IMR-90 (cell line): ENCODE data around the gene PEX26. TPM values are rescaled to one million over a fixed set of nuclear protein-coding genes. Genes with fewer than 3 reads are reported as not detected.

ENCODE experiments used
- ATAC-seq: fragments of 200-7000 bp; cut with Tn5 transposase; 2 replicates; pipeline ENCODE4 v1.9.1; 2020; ENCODE audit warnings: low read depth, mild to moderate bottlenecking, moderate library complexity
- BruUV-seq: library from RNA; stranded (reverse); fragments of 400-500 nt; replicated peaks from 2 replicates; lab custom pipeline; 2021; lab: Mats Ljungman, UMichigan
- CTCF ChIA-PET: fragments of 300-600 bp; formaldehyde crosslinking; extraction: SDS; loops from one replicate; lab custom pipeline; 2021; ENCODE audit warnings: antibody characterized with exemption; lab: Yijun Ruan, JAX
- POLR2A ChIA-PET: fragments of 300-600 bp; sonication (Branson Sonifier 250); formaldehyde crosslinking; loops from one replicate; lab custom pipeline; 2022; ENCODE audit warnings: antibody characterized with exemption; ENCODE audit not compliant: unreplicated experiment; lab: Charles Lee
- DNase-seq: peaks from one replicate; pipeline ENCODE4 v3.0.0; 2013
- H2AFZ ChIP-seq: replicated peaks from 2 replicates; pipeline ENCODE3; 2013; ENCODE audit warnings: low read length, mild to moderate bottlenecking; ENCODE audit not compliant: poor library complexity
- H2AK5ac ChIP-seq: 2 replicates; pipeline ENCODE4 v1.6.1; 2013; ENCODE audit warnings: low read depth, low read length, inconsistent platforms
- H2AK9ac ChIP-seq: replicated peaks from 2 replicates; pipeline ENCODE3; 2013; ENCODE audit warnings: mild to moderate bottlenecking, low read depth, low read length, moderate library complexity; ENCODE audit not compliant: poor library complexity
- H2BK120ac ChIP-seq: 2 replicates; pipeline ENCODE4 v1.6.1; 2013; ENCODE audit warnings: low read depth, low read length, inconsistent platforms
- H2BK15ac ChIP-seq: 3 replicates; pipeline ENCODE4 v1.6.1; 2013; ENCODE audit warnings: low read depth, low read length, inconsistent platforms
- H2BK20ac ChIP-seq: 2 replicates; pipeline ENCODE4 v1.6.1; 2013; ENCODE audit warnings: low read depth, mild to moderate bottlenecking, inconsistent platforms, low read length, moderate library complexity
- H2BK5ac ChIP-seq: 2 replicates; pipeline ENCODE4 v1.6.1; 2013; ENCODE audit warnings: mild to moderate bottlenecking, low read depth, low read length, inconsistent platforms; ENCODE audit not compliant: poor library complexity, severe bottlenecking
- H3K14ac ChIP-seq: replicated peaks from 2 replicates; pipeline ENCODE4 v1.6.1; 2013; ENCODE audit warnings: low read depth, low read length, inconsistent platforms
- H3K18ac ChIP-seq: 2 replicates; pipeline ENCODE4 v1.6.1; 2013; ENCODE audit warnings: low read depth, low read length, control low read depth
- H3K23ac ChIP-seq: 2 replicates; pipeline ENCODE4 v1.6.1; 2013; ENCODE audit warnings: low read depth, low read length, inconsistent platforms
- H3K27ac ChIP-seq: 2 replicates; pipeline ENCODE4 v1.5.1; 2013; ENCODE audit warnings: mild to moderate bottlenecking, control low read depth, low read length; ENCODE audit not compliant: insufficient read depth
- H3K27me3 ChIP-seq: 2 replicates; pipeline ENCODE4 v1.6.1; 2013; ENCODE audit warnings: low read length; ENCODE audit not compliant: control insufficient read depth, insufficient read depth
- H3K36me3 ChIP-seq: 2 replicates; pipeline ENCODE4 v1.6.1; 2013; ENCODE audit warnings: low read length, mixed read lengths; ENCODE audit not compliant: control insufficient read depth, insufficient read depth
- H3K4ac ChIP-seq: 2 replicates; pipeline ENCODE4 v1.6.1; 2013; ENCODE audit warnings: low read depth, low read length, inconsistent platforms
- H3K4me1 ChIP-seq: 2 replicates; pipeline ENCODE4 v1.6.1; 2013; ENCODE audit warnings: low read length, mixed read lengths; ENCODE audit not compliant: control insufficient read depth, insufficient read depth
- H3K4me2 ChIP-seq: 2 replicates; pipeline ENCODE4 v1.6.1; 2013; ENCODE audit warnings: low read depth, mild to moderate bottlenecking, control low read depth, low read length, moderate library complexity
- H3K4me3 ChIP-seq: 2 replicates; pipeline ENCODE4 v1.5.1; 2013; ENCODE audit warnings: low read depth, mild to moderate bottlenecking, control low read depth, low read length, moderate library complexity; ENCODE audit not compliant: insufficient read depth
- H3K56ac ChIP-seq: 2 replicates; pipeline ENCODE4 v1.6.1; 2013; ENCODE audit warnings: low read length, inconsistent platforms; ENCODE audit not compliant: insufficient read depth; ENCODE audit errors: extremely low read depth
- H3K79me1 ChIP-seq, 2 experiments: 2 replicates each; pipeline ENCODE4 v1.6.1; 2013; ENCODE audit warnings: low read length in 2 of 2, inconsistent platforms in 1 of 2, low read depth in 1 of 2
- H3K9ac ChIP-seq: 2 replicates; pipeline ENCODE4 v1.6.1; 2013; ENCODE audit warnings: low read depth, low read length, control low read depth
- H3K9me1 ChIP-seq: 2 replicates; pipeline ENCODE4 v1.6.1; 2013; ENCODE audit warnings: low read length, inconsistent platforms; ENCODE audit not compliant: insufficient read depth
- H3K9me3 ChIP-seq: 2 replicates; pipeline ENCODE4 v1.6.1; 2013; ENCODE audit warnings: low read length; ENCODE audit not compliant: control insufficient read depth, insufficient read depth
- H4K20me1 ChIP-seq: 2 replicates; pipeline ENCODE4 v1.6.1; 2013; ENCODE audit warnings: low read length, inconsistent platforms; ENCODE audit not compliant: insufficient read depth
- H4K5ac ChIP-seq: 2 replicates; pipeline ENCODE4 v1.6.1; 2013; ENCODE audit warnings: mild to moderate bottlenecking, low read depth, low read length, control low read depth
- H4K8ac ChIP-seq, 2 experiments: 2 replicates each; pipeline ENCODE4 v1.6.1; 2013; ENCODE audit warnings: low read depth in 2 of 2, low read length in 2 of 2, control low read depth in 1 of 2, inconsistent platforms in 1 of 2
- H4K91ac ChIP-seq: 2 replicates; pipeline ENCODE4 v1.6.1; 2013; ENCODE audit warnings: low read depth, low read length, inconsistent platforms; ENCODE audit not compliant: insufficient read depth
- BHLHE40 ChIP-seq: fragments of 150-350 bp; IDR thresholded peaks from 2 replicates; pipeline ENCODE4 v1.6.1; 2016; ENCODE audit warnings: mild to moderate bottlenecking, low read depth, low read length
- CEBPB ChIP-seq: IDR thresholded peaks from 2 replicates; pipeline ENCODE4 v1.6.1; 2012; ENCODE audit warnings: low read depth, low read length, improper control_type of control experiment
- CHD1 ChIP-seq: IDR thresholded peaks from 2 replicates; pipeline ENCODE4 v1.6.1; 2012; ENCODE audit warnings: low read depth, low read length, improper control_type of control experiment
- FOS ChIP-seq: fragments of 150-350 bp; IDR thresholded peaks from 2 replicates; pipeline ENCODE4 v1.6.1; 2016; ENCODE audit warnings: low read depth, low read length
- MAFK ChIP-seq: IDR thresholded peaks from 2 replicates; pipeline ENCODE4 v1.6.1; 2012; ENCODE audit warnings: low read depth, low read length, improper control_type of control experiment
- MAZ ChIP-seq: IDR thresholded peaks from 2 replicates; pipeline ENCODE4 v1.6.1; 2012; ENCODE audit warnings: low read depth, mild to moderate bottlenecking, low read length, improper control_type of control experiment, moderate library complexity, borderline replicate concordance
- MXI1 ChIP-seq: IDR thresholded peaks from 2 replicates; pipeline ENCODE4 v1.6.1; 2012; ENCODE audit warnings: low read depth, mild to moderate bottlenecking, low read length, moderate library complexity, borderline replicate concordance
- NFE2L2 ChIP-seq: fragments of 150-350 bp; IDR thresholded peaks from 2 replicates; pipeline ENCODE4 v1.6.1; 2016; ENCODE audit warnings: low read depth, mild to moderate bottlenecking, low read length
- POLR2A ChIP-seq: IDR thresholded peaks from 2 replicates; pipeline ENCODE4 v1.6.1; 2012; ENCODE audit warnings: mild to moderate bottlenecking, low read depth, low read length
- RAD21 ChIP-seq: IDR thresholded peaks from 2 replicates; pipeline ENCODE4 v1.6.1; 2012; ENCODE audit warnings: low read length, improper control_type of control experiment
- RCOR1 ChIP-seq: IDR thresholded peaks from 2 replicates; pipeline ENCODE4 v1.6.1; 2012; ENCODE audit warnings: mild to moderate bottlenecking, low read length, improper control_type of control experiment; ENCODE audit not compliant: insufficient replicate concordance
- RFX5 ChIP-seq: IDR thresholded peaks from 2 replicates; pipeline ENCODE4 v1.8.0; 2012; ENCODE audit warnings: low read depth, mild to moderate bottlenecking, low read length, moderate library complexity
- SMC3 ChIP-seq: fragments of 150-350 bp; IDR thresholded peaks from 2 replicates; pipeline ENCODE4 v1.6.1; 2016; ENCODE audit warnings: low read depth, mild to moderate bottlenecking, antibody characterized with exemption, low read length, moderate library complexity
- dilution Hi-C: fragments of 300-500 bp; cut with HindIII; formaldehyde crosslinking; loops from one replicate; pipeline ENCODE4 v1.14.3; 2018; ENCODE audit warnings: low sequenced_read_pairs; ENCODE audit not compliant: unreplicated experiment
- in situ Hi-C: fragments of 300-500 bp; cut with MboI; formaldehyde crosslinking; loops from 3 replicates; pipeline ENCODE4 v1.14.3; 2019; ENCODE audit warnings: low sequenced_read_pairs, inconsistent platforms, mixed read lengths
- intact Hi-C: fragments of 100-400 bp; cut with micrococcal nuclease; formaldehyde crosslinking; loops from 2 replicates; pipeline ENCODE4 v1.10.0; 2022
- polyA plus RNA-seq, 3 experiments: library from polyadenylated mRNA; depleted of rRNA; stranded (reverse); fragments of >200 nt; gene quantifications; 2 replicates each; pipeline ENCODE4 v1.2.3, GENCODE V29; 2012; ENCODE audit warnings: low replicate concordance in 1 of 3
- total RNA-seq: library from RNA; depleted of rRNA; stranded (reverse); fragments of >200 nt; gene quantifications from 2 replicates; pipeline ENCODE4 v1.2.3, GENCODE V29; 2012
- TF ChIP-seq, protein P1 (sequence below): fragments of 150-350 bp; IDR thresholded peaks from 2 replicates; pipeline ENCODE4 v1.6.1; 2017; ENCODE audit warnings: mild to moderate bottlenecking, antibody characterized with exemption, low read length, low read depth
- TF ChIP-seq, protein P2 (sequence below): conservative IDR thresholded peaks from 2 replicates; pipeline ENCODE4 v1.5.1; 2012; ENCODE audit warnings: mild to moderate bottlenecking, low read depth, low read length, improper control_type of control experiment
- TF ChIP-seq, protein P3 (sequence below): fragments of 150-350 bp; IDR thresholded peaks from 2 replicates; pipeline ENCODE4 v1.6.1; 2016; ENCODE audit warnings: low read depth, mild to moderate bottlenecking, low read length, moderate library complexity, borderline replicate concordance

Gene PEX26
- total and polyA plus RNA-seq, 2 of the 4 experiments (the other 2 are of a cell fraction): 12.2 to 18.5 TPM

DNA sequence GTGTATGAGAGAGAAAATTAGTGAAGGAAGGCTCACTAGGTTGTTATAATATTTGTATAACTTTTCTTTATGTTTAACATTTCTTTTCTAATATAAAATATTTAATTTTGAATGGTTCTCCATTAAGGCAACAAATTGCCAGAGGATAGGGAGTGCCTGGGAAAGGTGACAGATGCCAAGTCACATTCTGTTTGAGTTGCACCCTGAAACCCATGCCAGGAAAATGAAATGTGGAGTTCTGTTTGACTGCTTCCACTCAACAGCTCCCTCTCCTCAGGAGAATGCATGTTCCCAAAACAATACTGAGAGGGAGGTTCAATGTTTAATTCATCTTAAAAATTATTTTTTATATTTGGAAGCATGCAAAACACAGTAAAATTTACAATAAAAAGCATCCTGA lies 66.3 kb downstream of the PEX26 start:
- ChIA-PET POLR2A (no interaction called here), CTCF (no interaction called here)
- intact Hi-C loops: no loop called here
- H4K5ac ChIP-seq: no peak overlapping the region
- H3K18ac ChIP-seq: no peak overlapping the region
- no peaks in the 10 kb centered on the region for H4K20me1 ChIP-seq
- no peak overlapping the region for H3K4ac ChIP-seq
- no peak overlapping the region for H3K14ac ChIP-seq
- in situ Hi-C loops: no loop called here
- no peaks in the 10 kb centered on the region for H3K27me3 ChIP-seq
- no peak overlapping the region for H2AK9ac ChIP-seq
- H3K27ac ChIP-seq: no peak overlapping the region
- no peak overlapping the region for H3K4me2 ChIP-seq
- no peaks in the 10 kb centered on the region for H3K4me1 ChIP-seq
- BruUV-seq: no TSS peak
- ATAC-seq (no peak), DNase-seq (no peak)
- H3K23ac ChIP-seq: no peak overlapping the region
- dilution Hi-C loops: no loop called here
- no peak overlapping the region for H2BK5ac ChIP-seq
- H3K36me3 ChIP-seq: no peaks in the 10 kb centered on the region
- TF ChIP-seq NFE2L2 (no peak), POLR2A (no peak), MAZ (no peak), CHD1 (no peak), RAD21 (no peak), MXI1 (no peak), RCOR1 (no peak), CEBPB (no peak), SMC3 (no peak), BHLHE40 (no peak), MAFK (no peak), RFX5 (no peak), FOS (no peak)
- TF ChIP-seq, protein P1, sequence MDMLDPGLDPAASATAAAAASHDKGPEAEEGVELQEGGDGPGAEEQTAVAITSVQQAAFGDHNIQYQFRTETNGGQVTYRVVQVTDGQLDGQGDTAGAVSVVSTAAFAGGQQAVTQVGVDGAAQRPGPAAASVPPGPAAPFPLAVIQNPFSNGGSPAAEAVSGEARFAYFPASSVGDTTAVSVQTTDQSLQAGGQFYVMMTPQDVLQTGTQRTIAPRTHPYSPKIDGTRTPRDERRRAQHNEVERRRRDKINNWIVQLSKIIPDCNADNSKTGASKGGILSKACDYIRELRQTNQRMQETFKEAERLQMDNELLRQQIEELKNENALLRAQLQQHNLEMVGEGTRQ: no peak
- TF ChIP-seq, protein P2, sequence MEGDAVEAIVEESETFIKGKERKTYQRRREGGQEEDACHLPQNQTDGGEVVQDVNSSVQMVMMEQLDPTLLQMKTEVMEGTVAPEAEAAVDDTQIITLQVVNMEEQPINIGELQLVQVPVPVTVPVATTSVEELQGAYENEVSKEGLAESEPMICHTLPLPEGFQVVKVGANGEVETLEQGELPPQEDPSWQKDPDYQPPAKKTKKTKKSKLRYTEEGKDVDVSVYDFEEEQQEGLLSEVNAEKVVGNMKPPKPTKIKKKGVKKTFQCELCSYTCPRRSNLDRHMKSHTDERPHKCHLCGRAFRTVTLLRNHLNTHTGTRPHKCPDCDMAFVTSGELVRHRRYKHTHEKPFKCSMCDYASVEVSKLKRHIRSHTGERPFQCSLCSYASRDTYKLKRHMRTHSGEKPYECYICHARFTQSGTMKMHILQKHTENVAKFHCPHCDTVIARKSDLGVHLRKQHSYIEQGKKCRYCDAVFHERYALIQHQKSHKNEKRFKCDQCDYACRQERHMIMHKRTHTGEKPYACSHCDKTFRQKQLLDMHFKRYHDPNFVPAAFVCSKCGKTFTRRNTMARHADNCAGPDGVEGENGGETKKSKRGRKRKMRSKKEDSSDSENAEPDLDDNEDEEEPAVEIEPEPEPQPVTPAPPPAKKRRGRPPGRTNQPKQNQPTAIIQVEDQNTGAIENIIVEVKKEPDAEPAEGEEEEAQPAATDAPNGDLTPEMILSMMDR: no peak
- TF ChIP-seq, protein P3, sequence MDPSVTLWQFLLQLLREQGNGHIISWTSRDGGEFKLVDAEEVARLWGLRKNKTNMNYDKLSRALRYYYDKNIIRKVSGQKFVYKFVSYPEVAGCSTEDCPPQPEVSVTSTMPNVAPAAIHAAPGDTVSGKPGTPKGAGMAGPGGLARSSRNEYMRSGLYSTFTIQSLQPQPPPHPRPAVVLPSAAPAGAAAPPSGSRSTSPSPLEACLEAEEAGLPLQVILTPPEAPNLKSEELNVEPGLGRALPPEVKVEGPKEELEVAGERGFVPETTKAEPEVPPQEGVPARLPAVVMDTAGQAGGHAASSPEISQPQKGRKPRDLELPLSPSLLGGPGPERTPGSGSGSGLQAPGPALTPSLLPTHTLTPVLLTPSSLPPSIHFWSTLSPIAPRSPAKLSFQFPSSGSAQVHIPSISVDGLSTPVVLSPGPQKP: no peak
- no peak overlapping the region for H2AFZ ChIP-seq
- H2BK20ac ChIP-seq: no peak overlapping the region
- H2BK120ac ChIP-seq: no peak overlapping the region
- no peak overlapping the region for H2BK15ac ChIP-seq
- no peak overlapping the region for H3K9ac ChIP-seq
- 0 out of 2 replicates have a peak, but pooled peaks cover 2% of the 10 kb centered on the region for H3K9me1 ChIP-seq
- H3K9me3 ChIP-seq: no peaks in the 10 kb centered on the region
- H3K79me1 ChIP-seq: no peaks in the 10 kb centered on the region
- H4K8ac ChIP-seq: no peak overlapping the region
- no peak overlapping the region for H3K56ac ChIP-seq
- no peak overlapping the region for H4K91ac ChIP-seq
- H2AK5ac ChIP-seq: no peak overlapping the region
- no peak overlapping the region for H3K4me3 ChIP-seq
